DND-41 (cell line): ENCODE results near the gene EXD3.

Experiments used
- ATAC-seq: fragments of 200-7000 bp; cut with Tn5 transposase; 3 replicates; pipeline ENCODE4 v1.9.1; 2021; ENCODE audit warnings: low read depth; ENCODE audit not compliant: insufficient read depth
- DNase-seq: peaks from one replicate; pipeline ENCODE4 v3.0.0-alpha.2; 2020
- H2AFZ ChIP-seq: 2 replicates; pipeline ENCODE4 v1.6.0; 2012; ENCODE audit warnings: low read depth, low read length
- H3K27ac ChIP-seq: 2 replicates; pipeline ENCODE4 v1.5.1; 2012; ENCODE audit warnings: low read length, inconsistent platforms
- H3K27me3 ChIP-seq: fragments of 200-600 bp; sonication (generic); 2 replicates; pipeline ENCODE4 v1.6.0; 2012; ENCODE audit warnings: low read length, mild to moderate bottlenecking, inconsistent platforms; ENCODE audit not compliant: insufficient read depth, poor library complexity
- H3K36me3 ChIP-seq: 2 replicates; pipeline ENCODE4 v1.5.1; 2012; ENCODE audit warnings: low read length, inconsistent platforms; ENCODE audit not compliant: insufficient read depth
- H3K4me1 ChIP-seq: 2 replicates; pipeline ENCODE4 v1.5.1; 2012; ENCODE audit warnings: mild to moderate bottlenecking, low read length; ENCODE audit not compliant: insufficient read depth
- H3K4me2 ChIP-seq: 2 replicates; pipeline ENCODE4 v1.6.0; 2012; ENCODE audit warnings: mild to moderate bottlenecking, moderate library complexity, low read length, inconsistent platforms; ENCODE audit not compliant: insufficient read depth
- H3K4me3 ChIP-seq, 2 experiments: fragments of 200-600 bp in 1 of 2; shearing (Covaris generic) in 1 of 2; 2 replicates each; pipeline ENCODE4 v1.5.1; 2012 to 2016; ENCODE audit warnings: inconsistent platforms in 2 of 2, low read length in 2 of 2, mild to moderate bottlenecking in 2 of 2, low read depth in 1 of 2, moderate library complexity in 1 of 2
- H3K79me2 ChIP-seq: 2 replicates; pipeline ENCODE4 v1.6.0; 2012; ENCODE audit warnings: low read length, inconsistent platforms; ENCODE audit not compliant: insufficient read depth
- H3K9ac ChIP-seq: 2 replicates; pipeline ENCODE4 v1.6.0; 2012; ENCODE audit warnings: low read depth, mild to moderate bottlenecking, inconsistent platforms, low read length, moderate library complexity
- H3K9me3 ChIP-seq: 2 replicates; pipeline ENCODE4 v1.5.1; 2012; ENCODE audit warnings: low read length, moderate library complexity, mild to moderate bottlenecking, inconsistent platforms; ENCODE audit not compliant: insufficient read depth, severe bottlenecking
- H4K20me1 ChIP-seq: 2 replicates; pipeline ENCODE4 v1.6.0; 2012; ENCODE audit warnings: low read length; ENCODE audit not compliant: insufficient read depth
- EZH2 ChIP-seq: IDR thresholded peaks from 3 replicates; pipeline ENCODE4 v1.6.1; 2012; ENCODE audit warnings: borderline replicate concordance, low read depth, mild to moderate bottlenecking, moderate library complexity, low read length, inconsistent platforms; ENCODE audit not compliant: severe bottlenecking
- TF ChIP-seq, protein P1 (sequence below): IDR thresholded peaks from 2 replicates; pipeline ENCODE4 v1.5.1; 2012; ENCODE audit warnings: borderline replicate concordance, low read length, moderate library complexity, mild to moderate bottlenecking; ENCODE audit not compliant: poor library complexity, severe bottlenecking; ENCODE audit errors: extremely low read depth

EXD3 gene

DNA sequence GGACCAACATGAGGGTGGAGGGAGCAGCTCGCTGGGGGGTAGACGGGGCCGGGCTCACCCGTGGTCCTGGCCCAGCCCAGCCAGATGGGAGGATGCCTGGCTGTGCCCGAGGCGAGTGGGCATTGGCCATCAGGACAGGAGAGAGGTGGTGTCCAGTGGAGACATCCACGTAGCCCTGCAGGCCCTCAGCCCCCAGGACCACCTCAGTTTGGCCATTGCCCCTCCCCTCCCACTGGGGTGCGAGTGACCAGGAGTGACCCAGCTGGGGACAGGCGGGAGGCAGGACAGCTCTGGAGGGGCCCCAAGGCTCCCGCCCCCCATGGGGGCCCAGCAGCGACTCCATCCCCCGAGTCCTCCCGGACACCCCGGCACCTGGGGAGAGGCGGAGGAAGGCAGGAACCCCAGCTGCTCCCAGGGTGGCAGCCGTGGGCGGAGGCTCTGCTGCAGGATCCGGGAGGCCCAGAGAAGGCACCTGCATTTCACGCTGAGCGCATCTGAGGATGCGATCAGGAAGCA is 8.5 kb upstream of the EXD3 start:
- no peaks in the 10 kb centered on the region for H3K79me2 ChIP-seq
- no peak overlapping the region for H3K27ac ChIP-seq
- H3K27me3 ChIP-seq, result no peaks in the 10 kb centered on the region
- no peak overlapping the region for H3K9ac ChIP-seq
- H3K4me1 ChIP-seq, result no peaks in the 10 kb centered on the region
- H2AFZ ChIP-seq, result no peak overlapping the region
- H4K20me1 ChIP-seq, result no peaks in the 10 kb centered on the region
- H3K36me3 ChIP-seq, result no peaks in the 10 kb centered on the region
- H3K9me3 ChIP-seq, result no peaks in the 10 kb centered on the region
- TF ChIP-seq, protein P1, sequence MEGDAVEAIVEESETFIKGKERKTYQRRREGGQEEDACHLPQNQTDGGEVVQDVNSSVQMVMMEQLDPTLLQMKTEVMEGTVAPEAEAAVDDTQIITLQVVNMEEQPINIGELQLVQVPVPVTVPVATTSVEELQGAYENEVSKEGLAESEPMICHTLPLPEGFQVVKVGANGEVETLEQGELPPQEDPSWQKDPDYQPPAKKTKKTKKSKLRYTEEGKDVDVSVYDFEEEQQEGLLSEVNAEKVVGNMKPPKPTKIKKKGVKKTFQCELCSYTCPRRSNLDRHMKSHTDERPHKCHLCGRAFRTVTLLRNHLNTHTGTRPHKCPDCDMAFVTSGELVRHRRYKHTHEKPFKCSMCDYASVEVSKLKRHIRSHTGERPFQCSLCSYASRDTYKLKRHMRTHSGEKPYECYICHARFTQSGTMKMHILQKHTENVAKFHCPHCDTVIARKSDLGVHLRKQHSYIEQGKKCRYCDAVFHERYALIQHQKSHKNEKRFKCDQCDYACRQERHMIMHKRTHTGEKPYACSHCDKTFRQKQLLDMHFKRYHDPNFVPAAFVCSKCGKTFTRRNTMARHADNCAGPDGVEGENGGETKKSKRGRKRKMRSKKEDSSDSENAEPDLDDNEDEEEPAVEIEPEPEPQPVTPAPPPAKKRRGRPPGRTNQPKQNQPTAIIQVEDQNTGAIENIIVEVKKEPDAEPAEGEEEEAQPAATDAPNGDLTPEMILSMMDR, result no peak
- TF ChIP-seq EZH2, result no peak
- no peak overlapping the region for H3K4me2 ChIP-seq
- H3K4me3 ChIP-seq, result no peak overlapping the region
- ATAC-seq (no peak), DNase-seq (no peak)

DNA sequence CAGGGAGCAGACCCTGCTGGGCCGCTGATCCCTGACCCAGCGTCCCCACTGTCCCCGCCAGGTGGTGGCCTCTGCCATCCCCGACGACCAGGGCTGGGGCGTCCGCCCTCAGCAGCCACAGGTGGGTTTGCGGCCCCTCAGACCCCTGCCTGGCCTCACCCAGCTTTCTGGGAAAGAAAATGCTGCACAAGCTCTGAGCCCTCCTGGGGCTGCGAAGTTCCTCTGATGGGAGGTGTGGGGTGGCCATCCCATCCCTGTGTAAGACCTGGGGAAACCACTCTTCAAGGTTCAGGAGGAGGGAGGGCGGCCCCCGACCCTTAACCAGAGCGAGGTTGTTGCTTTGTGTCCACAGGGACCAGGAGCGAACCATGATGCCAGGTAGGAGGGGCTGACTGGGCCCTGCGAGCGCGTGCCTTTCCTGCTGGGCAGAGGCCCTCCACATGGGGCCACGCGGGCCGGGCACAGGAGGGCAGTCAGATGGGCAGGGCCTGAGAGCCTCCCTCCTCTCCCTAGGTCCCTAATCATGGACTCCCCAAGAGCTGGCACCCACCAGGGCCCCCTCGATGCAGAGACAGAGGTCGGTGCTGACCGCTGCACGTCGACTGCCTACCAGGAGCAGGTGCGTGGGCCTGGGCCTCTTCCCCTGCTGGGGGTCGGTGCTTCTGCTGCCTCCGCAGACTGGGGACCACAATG is 7.9 kb upstream of the EXD3 start:
- H3K36me3 ChIP-seq, result no peaks in the 10 kb centered on the region
- H3K9ac ChIP-seq, result no peak overlapping the region
- no peak overlapping the region for H2AFZ ChIP-seq
- H3K9me3 ChIP-seq, result no peaks in the 10 kb centered on the region
- TF ChIP-seq, protein P1, result no peak
- TF ChIP-seq EZH2, result no peak
- H3K4me3 ChIP-seq, result no peak overlapping the region
- no peak overlapping the region for H3K27ac ChIP-seq
- H4K20me1 ChIP-seq, result no peaks in the 10 kb centered on the region
- H3K4me1 ChIP-seq, result no peaks in the 10 kb centered on the region
- no peak for DNase-seq
- H3K4me2 ChIP-seq, result no peak overlapping the region
- H3K27me3 ChIP-seq, result no peaks in the 10 kb centered on the region
- no peak for ATAC-seq
- H3K79me2 ChIP-seq, result no peaks in the 10 kb centered on the region

- H3K27ac ChIP-seq, result no peak overlapping the region
- ATAC-seq (no peak), DNase-seq (no peak)
- H3K9me3 ChIP-seq, result no peaks in the 10 kb centered on the region
- no peaks in the 10 kb centered on the region for H3K27me3 ChIP-seq
- no peaks in the 10 kb centered on the region for H3K4me1 ChIP-seq
- H3K36me3 ChIP-seq, result no peaks in the 10 kb centered on the region
- H3K9ac ChIP-seq, result no peak overlapping the region
- TF ChIP-seq, protein P1, result no peak
- no peak for TF ChIP-seq EZH2
- H3K4me2 ChIP-seq, result no peak overlapping the region
- H2AFZ ChIP-seq, result no peak overlapping the region
- H4K20me1 ChIP-seq, result no peaks in the 10 kb centered on the region
- H3K4me3 ChIP-seq, result no peak overlapping the region
- no peaks in the 10 kb centered on the region for H3K79me2 ChIP-seq
Measured at GRCh38 chr9:137429974-137430722, 7.2 kb upstream of the EXD3 start.
